Activated naive CD8-positive, alpha-beta T cell treated with anti-CD3 and anti-CD28 coated beads for 36 hours (primary cell): ENCODE data around the gene STARD9. TPM values are rescaled to one million over a fixed set of nuclear protein-coding genes. Genes with fewer than 3 reads are reported as not detected.
A peak's percentile ranks its signal among the peaks of the same experiment; 100 is the strongest.
"Not testable (repeated sequence)": the region's sequence is repeated elsewhere in the genome, so short reads cannot be mapped to it uniquely, and the experiment has no call there.

Source experiments
- DNase-seq: peaks from one replicate; pipeline ENCODE4 v3.0.0; 2021
- H3K27ac Mint-ChIP-seq: one replicate; pipeline ENCODE4 v1.8.0; 2022; ENCODE audit warnings: mild to moderate bottlenecking, moderate library complexity, mixed read lengths
- H3K27me3 Mint-ChIP-seq: one replicate; pipeline ENCODE4 v1.8.0; 2022; ENCODE audit warnings: mild to moderate bottlenecking, mixed read lengths
- H3K36me3 Mint-ChIP-seq: one replicate; pipeline ENCODE4 v1.8.0; 2021; ENCODE audit warnings: mild to moderate bottlenecking, mixed read lengths
- H3K4me1 Mint-ChIP-seq: one replicate; pipeline ENCODE4 v1.8.0; 2021; ENCODE audit warnings: mixed read lengths
- H3K4me3 Mint-ChIP-seq: one replicate; pipeline ENCODE4 v1.8.0; 2022; ENCODE audit warnings: mild to moderate bottlenecking, moderate library complexity, mixed read lengths
- H3K9me3 Mint-ChIP-seq: one replicate; pipeline ENCODE4 v1.8.0; 2022; ENCODE audit warnings: mixed read lengths
- total RNA-seq, 2 experiments: library from RNA; stranded (reverse); gene quantifications; one replicate each; pipeline ENCODE4 v1.2.3, GENCODE V29; 2021

Gene STARD9
- total RNA-seq, 2 experiments from 2014 or later, result 4.2 to 4.4 TPM

DNA sequence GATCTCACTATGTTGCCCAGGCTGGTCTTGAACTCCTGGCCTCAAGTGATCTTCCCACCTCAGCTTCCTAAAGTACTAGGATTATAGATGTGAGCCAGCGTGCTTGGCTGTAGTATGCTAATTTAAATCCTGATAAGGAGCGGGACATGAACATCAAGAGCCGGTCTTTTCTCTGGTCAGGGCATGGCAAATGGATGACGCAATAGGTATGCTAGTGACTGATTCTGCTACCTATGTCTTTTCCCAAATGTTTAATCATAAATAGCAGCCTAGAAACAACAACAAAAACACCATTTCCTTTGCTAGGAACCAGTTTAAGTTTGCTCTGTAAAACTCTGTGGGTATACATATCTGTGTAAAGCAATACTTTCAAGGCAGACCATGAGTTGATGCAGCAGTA, 64.7 kb downstream of the STARD9 start:
- Mint-ChIP-seq H3K4me3 (no peak overlapping the region), H3K27me3 (no peaks in the 10 kb centered on the region), H3K9me3 (no peaks in the 10 kb centered on the region), H3K4me1 (no peaks in the 10 kb centered on the region), H3K27ac (no peak overlapping the region), H3K36me3 (peaks cover 2% of the 10 kb centered on the region)
- DNase-seq, result no peak

DNA sequence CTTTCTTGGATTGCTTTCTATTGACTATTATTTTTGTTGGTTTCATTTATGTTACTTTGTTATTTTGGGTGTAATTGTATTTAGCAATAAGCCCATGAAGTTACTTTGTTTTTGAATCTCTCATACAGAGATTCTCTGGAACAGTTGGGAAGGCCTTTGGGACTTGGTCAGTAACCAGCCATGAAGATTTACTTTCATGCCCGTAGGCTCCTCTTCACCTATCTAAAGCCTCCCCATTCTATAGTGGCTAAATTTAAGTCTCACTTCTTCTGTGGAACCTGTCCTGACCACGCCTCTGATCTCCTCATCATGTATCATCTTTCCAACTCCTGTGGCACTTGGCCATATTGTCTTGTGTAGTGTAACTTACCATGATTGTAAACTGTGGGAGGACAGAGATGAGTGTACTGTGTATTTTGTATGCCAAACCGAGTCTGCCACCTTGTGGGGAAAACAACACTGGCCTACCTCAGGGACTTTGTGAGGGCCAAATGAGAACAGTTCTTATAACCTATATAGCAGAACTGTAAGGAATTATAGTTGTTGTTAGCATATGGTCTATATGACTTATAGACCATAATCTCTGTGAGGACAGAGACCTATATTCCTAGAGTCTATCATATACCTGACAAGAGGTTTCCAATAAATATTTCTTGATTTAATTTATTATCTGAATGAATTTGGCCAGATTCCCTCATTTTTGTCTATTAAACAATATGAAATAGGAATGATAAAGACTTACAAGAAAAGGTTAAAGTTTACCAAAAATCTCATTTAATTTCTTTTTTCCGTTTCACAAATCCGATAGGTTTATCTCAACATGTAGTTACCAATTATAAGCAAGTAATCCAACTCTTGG, 75.0 kb downstream of the STARD9 start:
- Mint-ChIP-seq H3K27ac (no peak overlapping the region), H3K9me3 (no peaks in the 10 kb centered on the region), H3K4me1 (peaks cover 1% of the 10 kb centered on the region), H3K36me3 (no peaks in the 10 kb centered on the region), H3K27me3 (no peaks in the 10 kb centered on the region), H3K4me3 (no peak overlapping the region)
- DNase-seq, result peak; percentile 46

DNA sequence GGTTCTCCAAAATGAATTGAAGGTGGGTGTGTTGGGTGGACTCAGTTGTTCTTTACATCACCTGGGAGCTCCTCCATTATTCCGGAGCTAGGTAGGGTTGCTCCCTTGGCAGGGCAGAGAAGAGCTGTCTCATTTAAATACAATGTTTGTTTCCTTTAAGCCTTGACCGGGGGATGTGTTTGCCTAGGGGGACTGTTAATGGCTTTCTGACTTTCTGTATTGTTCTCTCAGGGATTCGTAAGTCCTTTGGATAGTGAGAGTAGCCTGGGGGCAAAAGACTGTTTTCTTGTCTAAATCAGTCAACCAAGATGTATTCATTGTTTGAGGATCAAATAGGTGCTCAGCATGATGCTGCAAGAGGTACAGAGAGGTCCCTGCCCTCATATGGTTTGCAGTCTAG, 90.4 kb downstream of the STARD9 start:
- Mint-ChIP-seq H3K27ac (no peak overlapping the region), H3K27me3 (no peaks in the 10 kb centered on the region), H3K4me1 (no peaks in the 10 kb centered on the region), H3K4me3 (no peak overlapping the region), H3K36me3 (peaks cover 5% of the 10 kb centered on the region), H3K9me3 (no peaks in the 10 kb centered on the region)
- no peak for DNase-seq

DNA sequence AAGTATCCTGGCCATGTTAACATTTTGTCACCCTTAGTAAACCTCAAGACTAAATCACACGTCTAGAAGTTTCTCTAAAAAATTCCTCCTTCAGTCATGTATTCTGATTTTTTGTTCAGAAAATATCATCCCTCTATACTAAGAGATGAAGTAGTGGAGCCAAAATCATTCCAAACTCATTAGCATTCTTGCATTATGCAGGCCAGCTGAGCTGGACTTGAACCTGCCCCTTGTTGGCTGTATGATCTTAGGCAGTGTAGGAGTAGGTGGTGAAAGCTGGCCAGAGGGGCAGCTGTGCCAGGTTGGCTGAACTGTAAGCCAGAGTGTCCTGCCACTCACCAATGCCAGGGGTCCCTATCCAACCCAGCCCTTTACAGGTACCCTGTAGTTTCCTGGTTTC, 92.4 kb downstream of the STARD9 start:
- Mint-ChIP-seq H3K27ac (no peak overlapping the region), H3K4me3 (no peak overlapping the region), H3K9me3 (no peaks in the 10 kb centered on the region), H3K27me3 (no peaks in the 10 kb centered on the region), H3K4me1 (no peaks in the 10 kb centered on the region), H3K36me3 (peaks cover 5% of the 10 kb centered on the region)
- no peak for DNase-seq

DNA sequence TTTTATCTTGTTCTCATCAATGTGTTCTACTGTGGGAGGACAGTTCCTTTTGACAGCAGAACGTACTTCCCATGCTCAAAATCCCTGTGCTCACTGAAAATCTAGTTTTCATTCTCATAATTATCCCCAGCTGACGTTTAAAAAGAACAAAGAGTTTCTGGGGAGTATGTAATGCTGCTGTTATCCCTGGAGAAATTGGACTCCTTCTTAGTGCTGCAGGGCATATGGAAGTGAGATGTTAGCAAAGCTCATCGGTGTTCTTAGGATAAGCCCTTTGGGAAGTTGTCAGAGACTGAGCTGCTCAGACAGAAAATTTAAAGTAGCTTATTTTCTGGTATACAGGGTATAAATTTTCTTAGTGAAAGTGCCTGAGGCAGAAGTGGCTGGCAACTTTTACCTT, 95.0 kb downstream of the STARD9 start:
- Mint-ChIP-seq H3K4me1 (no peaks in the 10 kb centered on the region), H3K9me3 (no peaks in the 10 kb centered on the region), H3K27me3 (no peaks in the 10 kb centered on the region), H3K4me3 (no peak overlapping the region), H3K36me3 (peaks cover 3% of the 10 kb centered on the region), H3K27ac (no peak overlapping the region)
- DNase-seq, result no peak

DNA sequence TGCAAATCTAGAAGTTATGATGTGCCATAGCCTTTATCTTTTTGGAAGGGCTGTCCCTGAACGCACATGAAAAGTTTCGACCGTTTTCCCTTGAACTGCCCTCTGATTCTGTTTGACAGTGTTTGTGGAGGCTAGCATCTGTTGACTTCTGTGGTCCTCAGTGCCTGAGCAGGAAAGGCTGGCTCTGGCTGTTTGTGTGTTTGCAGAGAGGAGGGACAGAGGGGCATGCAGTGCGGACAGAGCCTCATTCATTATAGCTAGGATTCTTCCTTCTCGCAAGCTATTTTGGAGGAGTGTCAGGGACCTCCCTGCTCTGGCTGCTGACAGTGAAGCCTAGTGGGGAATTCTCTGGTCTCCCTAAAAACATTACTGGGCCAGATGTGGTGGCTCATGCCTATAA, 97.0 kb downstream of the STARD9 start:
- H3K4me1 Mint-ChIP-seq, result no peaks in the 10 kb centered on the region
- peaks cover 3% of the 10 kb centered on the region for H3K36me3 Mint-ChIP-seq

DNA sequence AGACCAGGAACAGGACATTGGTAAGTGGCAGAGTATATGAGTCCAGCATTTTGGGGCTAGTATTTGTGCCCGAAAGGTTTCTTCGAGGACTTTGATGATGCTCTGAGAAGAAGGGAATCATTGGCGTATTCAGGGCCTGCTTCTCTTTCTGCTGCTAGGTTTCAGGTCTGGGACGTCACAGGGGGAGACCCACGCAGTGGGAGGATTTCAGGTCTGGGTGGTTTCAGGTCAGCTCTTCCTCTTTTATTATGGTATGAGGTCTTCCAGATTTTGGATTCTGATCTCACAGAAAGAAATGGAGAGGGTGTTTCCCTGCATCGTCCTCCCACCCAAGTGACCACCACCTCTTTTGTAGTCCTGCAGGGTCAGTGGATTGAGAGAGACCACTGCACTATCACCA, 99.1 kb downstream of the STARD9 start:
- DNase-seq, result no peak
- no peaks in the 10 kb centered on the region for H3K9me3 Mint-ChIP-seq
- H3K4me1 Mint-ChIP-seq, result peaks cover 2% of the 10 kb centered on the region
- H3K36me3 Mint-ChIP-seq, result no peaks in the 10 kb centered on the region
- no peak overlapping the region for H3K27ac Mint-ChIP-seq
- H3K4me3 Mint-ChIP-seq, result no peak overlapping the region
- H3K27me3 Mint-ChIP-seq, result no peaks in the 10 kb centered on the region

More for the DNA sequence above, 97.0 kb downstream of the STARD9 start:
- no peaks in the 10 kb centered on the region for H3K27me3 Mint-ChIP-seq
- H3K27ac Mint-ChIP-seq, result no peak overlapping the region
- DNase-seq, result no peak
- H3K4me3 Mint-ChIP-seq, result no peak overlapping the region
- no peaks in the 10 kb centered on the region for H3K9me3 Mint-ChIP-seq

DNA sequence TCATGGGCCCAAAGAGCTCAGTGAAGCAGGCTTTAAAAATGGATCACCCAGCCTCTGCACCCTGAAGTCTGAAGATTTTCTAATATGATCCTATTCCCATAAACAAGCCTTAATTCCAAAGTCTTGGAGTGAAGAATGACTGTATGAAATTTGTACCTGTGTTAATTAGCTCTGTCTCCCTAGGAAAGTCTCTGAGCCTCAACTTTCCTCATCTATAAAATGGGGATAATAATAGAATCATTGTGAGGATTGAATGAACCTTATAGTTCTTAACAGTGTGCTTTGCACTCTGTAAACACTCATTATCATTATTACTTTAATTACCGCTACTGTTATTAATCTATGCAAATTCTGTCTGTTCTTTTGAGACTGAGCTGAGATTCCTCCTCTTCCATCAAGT, 99.6 kb downstream of the STARD9 start:
- H3K27me3 Mint-ChIP-seq, result no peaks in the 10 kb centered on the region
- no peak for DNase-seq
- H3K36me3 Mint-ChIP-seq, result no peaks in the 10 kb centered on the region
- H3K4me1 Mint-ChIP-seq, result peaks cover 5% of the 10 kb centered on the region
- H3K27ac Mint-ChIP-seq, result no peak overlapping the region
- H3K9me3 Mint-ChIP-seq, result no peaks in the 10 kb centered on the region
- H3K4me3 Mint-ChIP-seq, result no peak overlapping the region

DNA sequence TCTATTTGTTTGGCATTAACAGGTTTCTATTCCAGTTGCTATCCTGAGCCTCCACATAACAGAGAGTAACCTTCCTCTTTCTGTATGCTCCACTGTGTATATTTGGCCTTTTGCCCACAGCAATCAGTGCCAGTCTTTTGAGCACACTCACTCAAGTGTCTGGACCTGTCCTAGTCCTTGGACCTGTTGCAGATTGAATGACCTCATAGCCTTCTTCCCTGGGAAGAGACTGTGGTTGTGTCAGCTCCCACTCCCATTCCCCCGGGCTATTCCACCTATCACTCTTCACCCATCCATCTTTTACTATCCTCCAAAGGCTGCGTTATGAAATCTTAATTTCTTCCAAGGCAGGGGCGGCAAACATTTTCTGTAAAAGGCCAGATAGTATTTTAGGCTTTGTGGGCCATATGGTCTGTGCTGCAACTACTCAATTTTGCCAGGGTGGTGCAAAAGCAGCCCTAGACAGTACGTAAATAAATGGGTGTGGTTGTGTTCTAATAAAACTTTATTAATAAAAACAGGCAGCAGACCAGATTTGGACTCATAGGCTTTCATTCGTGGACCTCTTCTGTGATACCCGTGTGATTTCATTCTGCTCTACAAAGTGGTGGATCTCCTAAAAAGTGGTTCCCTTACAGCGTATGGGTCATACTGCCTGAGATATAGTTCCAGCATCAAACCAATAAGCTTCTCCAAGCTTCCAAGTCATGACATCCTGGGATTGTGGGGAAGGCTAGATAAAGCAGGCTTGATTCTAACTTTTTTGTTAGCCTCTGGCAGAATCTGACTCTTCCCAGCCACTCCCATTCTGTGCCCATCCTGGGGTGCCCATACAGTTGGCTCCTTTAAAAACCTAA, 104.1 kb downstream of the STARD9 start:
- Mint-ChIP-seq H3K27ac (no peak overlapping the region), H3K4me3 (no peak overlapping the region), H3K27me3 (no peaks in the 10 kb centered on the region), H3K9me3 (no peaks in the 10 kb centered on the region), H3K4me1 (peaks cover 8% of the 10 kb centered on the region), H3K36me3 (peaks cover 4% of the 10 kb centered on the region)
- DNase-seq, result no peak

DNA sequence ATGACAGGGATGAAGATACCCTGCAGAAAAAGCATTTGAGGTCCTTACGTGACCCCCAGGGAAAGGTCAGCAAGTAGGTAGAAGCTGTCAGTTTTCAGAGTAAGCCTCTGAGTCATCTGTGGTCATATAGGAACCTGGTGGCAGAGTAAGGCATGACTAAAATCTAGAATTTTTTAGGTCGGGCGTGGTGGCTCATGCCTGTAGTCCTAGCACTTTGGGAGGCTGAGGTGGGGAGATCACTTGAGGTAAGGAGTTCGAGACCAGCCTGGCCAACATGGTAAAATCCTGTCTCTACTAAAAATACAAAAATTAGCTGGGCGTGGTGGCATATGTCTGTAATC, 104.7 kb downstream of the STARD9 start:
- DNase-seq, result peak; percentile 56
- not testable (repeated sequence) for H3K27me3 Mint-ChIP-seq, H3K27ac Mint-ChIP-seq, H3K36me3 Mint-ChIP-seq, H3K4me1 Mint-ChIP-seq, H3K4me3 Mint-ChIP-seq, H3K9me3 Mint-ChIP-seq

DNA sequence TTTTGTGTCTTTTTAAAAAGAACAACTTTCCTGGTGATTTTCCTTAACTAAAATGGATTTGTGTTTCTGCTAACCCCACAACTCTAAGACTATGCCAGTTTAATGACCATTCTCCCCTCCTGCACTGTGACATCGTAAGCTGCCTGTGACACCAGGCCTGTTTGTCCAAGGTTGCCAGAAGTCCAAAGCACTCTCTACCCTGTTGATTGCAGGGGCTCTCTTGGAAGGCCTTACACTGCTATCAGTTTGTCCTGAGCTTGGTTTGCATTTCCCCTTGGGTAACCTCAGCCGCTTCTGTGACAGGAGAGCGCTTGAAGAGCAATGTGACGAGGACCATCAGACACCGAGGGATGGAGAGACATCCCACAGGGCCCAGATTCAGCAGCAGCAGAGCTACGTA, 105.7 kb downstream of the STARD9 start:
- no peak overlapping the region for H3K27ac Mint-ChIP-seq
- peaks cover 8% of the 10 kb centered on the region for H3K4me1 Mint-ChIP-seq
- H3K36me3 Mint-ChIP-seq, result peaks cover 4% of the 10 kb centered on the region
- H3K27me3 Mint-ChIP-seq, result no peaks in the 10 kb centered on the region
- H3K9me3 Mint-ChIP-seq, result no peaks in the 10 kb centered on the region
- DNase-seq, result no peak
- no peak overlapping the region for H3K4me3 Mint-ChIP-seq

DNA sequence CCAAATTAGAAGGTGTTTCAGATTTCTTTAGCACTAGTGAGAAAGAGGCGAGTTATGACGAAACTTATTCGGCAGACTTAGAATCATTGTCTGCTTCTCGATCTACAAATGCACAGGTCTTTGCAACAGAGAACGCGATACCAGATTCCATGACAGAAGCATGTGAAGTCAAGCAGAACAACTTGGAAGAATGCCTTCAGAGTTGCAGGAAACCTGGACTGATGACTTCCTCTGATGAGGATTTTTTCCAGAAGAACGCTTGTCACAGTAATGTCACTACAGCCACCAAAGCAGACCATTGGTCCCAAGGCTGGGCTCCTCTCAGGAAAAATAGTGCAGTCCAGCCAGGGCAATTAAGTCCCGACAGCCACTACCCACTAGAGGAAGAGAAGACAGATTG, 110.9 kb downstream of the STARD9 start:
- Mint-ChIP-seq H3K9me3 (no peaks in the 10 kb centered on the region), H3K4me3 (no peak overlapping the region), H3K27ac (no peak overlapping the region), H3K27me3 (no peaks in the 10 kb centered on the region), H3K4me1 (peaks cover 3% of the 10 kb centered on the region), H3K36me3 (peaks cover 4% of the 10 kb centered on the region)
- no peak for DNase-seq

DNA sequence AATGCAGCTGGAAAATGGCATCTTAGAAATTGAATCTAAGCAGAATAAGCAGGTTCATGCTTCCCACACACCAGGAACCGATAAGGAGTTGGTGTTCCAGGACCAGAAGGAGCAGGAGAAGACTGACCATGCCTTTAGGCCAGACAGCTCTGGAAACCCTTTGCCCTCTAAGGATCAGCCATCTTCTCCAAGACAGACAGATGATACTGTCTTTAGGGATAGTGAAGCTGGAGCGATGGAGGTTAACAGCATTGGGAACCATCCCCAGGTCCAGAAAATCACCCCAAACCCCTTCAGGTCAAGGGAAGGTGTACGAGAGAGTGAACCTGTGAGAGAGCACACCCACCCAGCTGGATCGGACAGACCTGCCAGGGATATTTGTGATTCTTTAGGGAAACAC, 112.3 kb downstream of the STARD9 start:
- no peaks in the 10 kb centered on the region for H3K9me3 Mint-ChIP-seq
- H3K4me1 Mint-ChIP-seq, result peaks cover 3% of the 10 kb centered on the region
- peaks cover 4% of the 10 kb centered on the region for H3K36me3 Mint-ChIP-seq

DNA sequence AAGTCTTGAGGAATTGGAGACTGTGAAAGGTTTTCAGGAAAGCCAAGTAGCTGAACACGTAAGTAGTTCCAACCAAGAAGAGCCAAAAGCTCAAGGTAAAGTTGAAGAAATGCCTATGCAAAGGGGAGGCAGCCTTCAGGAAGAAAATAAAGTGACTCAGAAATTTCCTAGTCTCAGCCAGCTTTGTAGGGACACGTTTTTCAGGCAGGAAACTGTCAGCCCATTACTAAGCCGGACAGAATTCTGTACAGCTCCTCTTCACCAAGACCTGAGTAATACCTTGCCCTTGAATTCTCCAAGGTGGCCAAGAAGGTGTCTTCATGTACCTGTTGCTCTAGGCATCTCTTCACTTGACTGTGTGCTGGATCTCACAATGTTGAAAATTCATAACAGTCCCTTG, 112.9 kb downstream of the STARD9 start:
- DNase-seq, result no peak
- no peaks in the 10 kb centered on the region for H3K9me3 Mint-ChIP-seq
- no peak overlapping the region for H3K27ac Mint-ChIP-seq
- peaks cover 4% of the 10 kb centered on the region for H3K36me3 Mint-ChIP-seq
- H3K27me3 Mint-ChIP-seq, result no peaks in the 10 kb centered on the region
- H3K4me3 Mint-ChIP-seq, result no peak overlapping the region
- H3K4me1 Mint-ChIP-seq, result peaks cover 3% of the 10 kb centered on the region

More for the DNA sequence above, 112.3 kb downstream of the STARD9 start:
- Mint-ChIP-seq H3K4me3 (no peak overlapping the region), H3K27me3 (no peaks in the 10 kb centered on the region), H3K27ac (no peak overlapping the region)
- no peak for DNase-seq

DNA sequence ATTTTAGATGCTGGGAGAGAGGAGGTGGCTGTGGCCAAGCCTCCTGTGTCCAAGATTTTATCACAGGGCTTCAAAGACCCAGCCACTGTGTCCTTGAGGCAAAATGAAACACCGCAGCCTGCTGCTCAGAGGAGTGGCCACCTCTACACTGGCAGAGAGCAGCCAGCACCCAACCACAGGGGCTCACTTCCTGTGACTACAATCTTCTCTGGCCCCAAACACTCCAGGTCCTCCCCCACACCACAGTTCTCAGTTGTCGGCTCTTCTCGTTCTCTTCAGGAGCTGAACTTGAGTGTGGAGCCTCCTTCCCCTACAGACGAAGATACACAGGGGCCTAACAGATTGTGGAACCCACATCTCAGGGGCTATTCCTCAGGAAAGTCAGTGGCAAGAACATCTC, 115.9 kb downstream of the STARD9 start:
- Mint-ChIP-seq H3K36me3 (peaks cover 4% of the 10 kb centered on the region), H3K9me3 (no peaks in the 10 kb centered on the region), H3K27me3 (no peaks in the 10 kb centered on the region), H3K4me3 (no peak overlapping the region), H3K4me1 (peaks cover 3% of the 10 kb centered on the region), H3K27ac (no peak overlapping the region)
- DNase-seq, result peak; percentile 21

DNA sequence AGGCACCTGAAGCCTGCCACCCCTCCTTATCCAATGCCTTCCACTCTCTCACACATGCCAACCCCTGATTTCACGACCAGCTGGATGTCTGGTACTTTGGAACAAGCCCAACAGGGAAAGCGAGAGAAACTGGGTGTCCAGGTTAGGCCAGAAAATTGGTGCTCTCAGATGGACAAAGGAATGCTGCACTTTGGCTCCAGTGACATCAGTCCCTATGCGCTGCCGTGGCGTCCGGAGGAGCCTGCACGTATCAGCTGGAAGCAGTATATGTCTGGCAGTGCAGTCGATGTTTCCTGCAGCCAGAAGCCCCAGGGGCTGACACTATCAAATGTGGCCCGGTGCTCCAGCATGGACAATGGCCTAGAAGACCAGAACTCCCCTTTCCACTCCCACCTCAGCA, 116.4 kb downstream of the STARD9 start:
- Mint-ChIP-seq H3K27me3 (no peaks in the 10 kb centered on the region), H3K36me3 (peaks cover 4% of the 10 kb centered on the region), H3K9me3 (no peaks in the 10 kb centered on the region), H3K4me3 (no peak overlapping the region), H3K27ac (no peak overlapping the region), H3K4me1 (peaks cover 3% of the 10 kb centered on the region)
- no peak for DNase-seq
